Measurements from ENCODE around the gene SRP9. TPM values are rescaled to one million over a fixed set of nuclear protein-coding genes. Genes with fewer than 3 reads are reported as not detected.

SRP9 gene
- total and polyA plus RNA-seq, 8 donors: 68.9 to 289 (median 156) TPM

GRCh38 chr1:225738763-225739162 is 38.9 kb upstream of the SRP9 start:
- no peak overlapping the region for H3K4me3 ChIP-seq
- TF ChIP-seq EP300 (IDR thresholded peaks at IDR 0.05): no peak
- no peak for TF ChIP-seq POLR2A (IDR thresholded peaks at IDR 0.05)
- no peak for TF ChIP-seq POLR2AphosphoS5 (IDR thresholded peaks at IDR 0.05)
- TF ChIP-seq CTCF (IDR thresholded peaks at IDR 0.05): no peak

GRCh38 chr1:225739542-225740107 is 38.0 kb upstream of the SRP9 start:
- no peak for DNase-seq
- Histone ChIP-seq H3K27me3 (no peaks in the 10 kb centered on the region), H3K4me1 (peaks cover 15 to 27% (median 18%) of the 10 kb centered on the region in 4 donors), H3K27ac (no peak overlapping the region), H3K9me3 (no peaks in the 10 kb centered on the region), H3K36me3 (no peaks in the 10 kb centered on the region), H3K4me3 (no peak overlapping the region)
- intact Hi-C loops (cut with DNase I; ENCODE audit: low total_unique reads): no loop called here
- no peak for TF ChIP-seq POLR2A (IDR thresholded peaks at IDR 0.05)
- no peak for TF ChIP-seq POLR2AphosphoS5 (IDR thresholded peaks at IDR 0.05)
- no peak for TF ChIP-seq EP300 (IDR thresholded peaks at IDR 0.05)
- no peak for TF ChIP-seq CTCF (IDR thresholded peaks at IDR 0.05)
- 93 to 98% (median 96%) methylated on average over 5 of the region's 5 CpGs for whole genome bisulfite sequencing, 5 donors

More at GRCh38 chr1:225738763-225739162, 38.9 kb upstream of the SRP9 start:
- intact Hi-C loops (cut with DNase I; ENCODE audit: low total_unique reads): no loop called here
- Histone ChIP-seq H3K27me3 (no peaks in the 10 kb centered on the region), H3K27ac (no peak overlapping the region), H3K9me3 (no peaks in the 10 kb centered on the region), H3K36me3 (no peaks in the 10 kb centered on the region), H3K4me1 (peaks cover 15 to 27% (median 18%) of the 10 kb centered on the region in 4 donors)
- 89 to 94% (median 91%) methylated on average over 2 of the region's 2 CpGs for WGBS, 5 donors
- no peak for DNase-seq

GRCh38 chr1:225744745-225745144 is 32.9 kb upstream of the SRP9 start:
- Histone ChIP-seq H3K36me3 (no peaks in the 10 kb centered on the region), H3K4me1 (peaks cover 17 to 30% (median 23%) of the 10 kb centered on the region in 4 donors), H3K27ac (peak overlapping the region in 3 of 5 donors; percentile 2 to 92 (median 87)), H3K9me3 (no peaks in the 10 kb centered on the region), H3K27me3 (no peaks in the 10 kb centered on the region), H3K4me3 (no peak overlapping the region)
- no peak for TF ChIP-seq POLR2A (IDR thresholded peaks at IDR 0.05)
- intact Hi-C loops (cut with DNase I; ENCODE audit: low total_unique reads): no loop called here
- DNase-seq: no peak
- WGBS, 5 donors: 75 to 98% (median 92%) methylated on average over 2 of the region's 2 CpGs

GRCh38 chr1:225745273-225745672 is 32.4 kb upstream of the SRP9 start:
- no peaks in the 10 kb centered on the region for H3K36me3 ChIP-seq
- peak overlapping the region in 3 of 5 donors; percentile 2 to 92 (median 87) for H3K27ac ChIP-seq
- no peaks in the 10 kb centered on the region for H3K27me3 ChIP-seq
- H3K4me3 ChIP-seq: no peak overlapping the region
- H3K9me3 ChIP-seq: no peaks in the 10 kb centered on the region
- TF ChIP-seq POLR2A (IDR thresholded peaks at IDR 0.05) (no peak), POLR2AphosphoS5 (IDR thresholded peaks at IDR 0.05) (no peak), EP300 (IDR thresholded peaks at IDR 0.05) (no peak), CTCF (IDR thresholded peaks at IDR 0.05) (no peak)
- peaks cover 17 to 32% (median 23%) of the 10 kb centered on the region in 4 donors for H3K4me1 ChIP-seq
- intact Hi-C loops (cut with DNase I; ENCODE audit: low total_unique reads): no loop called here
- peak in 1 of 2 donors; percentile 52 for DNase-seq
